GM03348 (cell line): Measurements from ENCODE around the gene CHRNB1.
"Not testable (repeated sequence)": the region's sequence is repeated elsewhere in the genome, so short reads cannot be mapped to it uniquely, and the experiment has no call there.

ENCODE experiments used
- DNase-seq: peaks from one replicate; pipeline ENCODE4 v3.0.0; 2012; ENCODE audit warnings: low spot score

Gene CHRNB1

DNA sequence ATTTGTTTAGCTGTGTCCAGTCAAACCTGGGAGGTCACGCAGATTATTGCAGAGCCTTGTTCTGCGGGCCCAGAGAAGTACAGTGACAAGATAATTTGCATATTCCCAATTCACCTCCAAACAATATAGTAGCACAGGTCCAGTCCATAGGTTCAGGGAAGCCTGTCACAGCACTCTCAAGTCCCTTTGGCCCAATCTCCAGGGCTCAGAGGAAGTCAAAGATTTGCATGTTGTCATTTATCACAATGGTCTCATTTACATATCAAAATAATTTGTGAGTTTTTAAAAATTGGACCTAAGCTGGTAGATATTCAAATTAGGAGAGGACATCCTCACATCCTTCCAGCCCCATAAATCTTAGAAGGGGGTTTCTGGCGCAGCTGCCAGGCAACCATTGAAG, 22.6 kb downstream of the CHRNB1 start:
- no peak for DNase-seq

DNA sequence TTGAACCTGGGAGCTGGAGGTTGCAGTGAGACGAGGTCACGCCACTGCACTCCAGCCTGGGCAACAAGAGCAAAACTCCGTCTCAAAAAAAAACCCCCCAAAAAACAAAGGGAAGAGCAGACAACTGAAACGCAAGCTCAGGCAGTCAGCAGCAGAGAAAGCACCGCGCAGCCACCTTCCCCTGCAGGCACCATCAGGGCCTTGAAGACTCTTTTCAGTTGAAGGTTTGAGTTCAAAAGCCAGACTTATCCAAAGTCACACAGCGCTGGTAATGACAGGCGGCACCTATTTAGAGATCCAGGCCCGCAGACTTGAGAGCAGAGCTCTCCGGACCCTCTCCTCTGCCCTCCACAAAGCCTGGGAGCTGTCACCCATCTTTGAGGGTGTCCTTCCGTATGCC, 23.4 kb downstream of the CHRNB1 start:
- DNase-seq = no peak

DNA sequence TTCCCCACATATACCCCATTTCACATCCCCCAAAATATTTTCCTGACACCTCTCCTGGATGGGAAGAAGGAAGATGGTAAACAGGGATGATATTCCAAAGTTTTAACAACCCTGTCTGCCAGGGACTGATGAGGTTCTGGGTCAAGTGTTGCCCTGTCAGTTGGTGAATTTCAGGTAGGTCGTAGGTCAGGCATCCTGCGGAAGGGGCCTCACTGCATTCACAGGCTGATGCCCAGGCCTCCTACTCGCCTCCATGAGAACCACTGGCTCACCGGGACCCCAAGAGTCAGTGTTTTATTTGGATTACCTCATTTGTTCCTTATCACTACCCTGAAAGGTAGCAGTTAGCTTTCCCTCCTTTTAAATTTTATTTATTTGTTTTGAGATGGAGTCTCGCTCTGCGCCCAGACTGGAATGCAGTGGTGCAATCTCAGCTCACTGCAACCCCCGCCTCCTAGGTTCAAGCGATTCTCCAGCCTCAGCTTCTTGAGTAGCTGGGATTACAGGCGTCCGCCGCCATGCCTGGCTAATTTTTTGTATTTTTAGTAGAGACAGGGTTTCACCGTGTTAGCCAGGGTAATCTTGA, 24.0 kb downstream of the CHRNB1 start:
- no peak for DNase-seq

DNA sequence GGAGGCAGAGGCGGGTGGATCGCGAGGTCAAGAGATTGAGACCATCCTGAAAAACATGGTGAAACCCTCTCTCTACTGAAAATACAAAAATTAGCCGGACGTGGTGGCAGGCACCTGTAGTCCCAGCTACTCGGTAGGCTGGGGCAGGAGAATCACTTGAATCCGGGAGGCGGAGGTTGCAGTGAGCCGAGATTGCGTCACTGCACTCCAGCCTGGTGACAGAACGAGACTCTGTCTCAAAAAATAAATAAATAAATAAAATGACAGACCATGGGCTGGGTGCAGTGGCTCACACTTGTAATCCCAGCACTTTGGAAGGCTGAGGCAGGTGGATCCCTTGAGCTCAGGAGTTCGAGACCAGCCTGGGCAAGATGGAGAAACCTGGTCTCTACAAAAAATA, 25.0 kb downstream of the CHRNB1 start:
- DNase-seq = not testable (repeated sequence)

DNA sequence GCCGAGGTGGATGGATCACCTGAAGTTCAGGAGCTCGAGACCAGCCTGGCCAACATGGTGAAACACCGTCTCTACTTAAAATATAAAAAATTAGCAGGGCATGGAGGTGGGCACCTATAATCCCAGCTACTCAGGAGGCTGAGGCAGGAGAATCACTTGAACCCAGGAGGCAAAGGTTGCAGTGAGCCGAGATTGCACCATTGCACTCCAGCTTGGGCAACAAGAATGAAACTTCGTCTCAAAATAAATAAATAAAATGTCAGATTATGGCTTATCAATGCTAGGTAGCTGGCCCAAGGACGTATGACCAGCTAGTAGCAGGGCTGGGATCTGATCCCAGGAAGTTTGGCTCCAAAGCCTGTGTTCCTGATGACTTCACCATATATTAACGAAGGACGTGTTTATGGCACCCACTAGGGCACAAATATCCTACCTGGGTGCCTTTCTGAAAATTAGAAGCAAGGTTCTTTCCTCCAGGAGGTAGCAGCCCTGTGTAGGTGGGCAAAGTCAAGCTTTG, 25.7 kb downstream of the CHRNB1 start:
- not testable (repeated sequence) for DNase-seq

DNA sequence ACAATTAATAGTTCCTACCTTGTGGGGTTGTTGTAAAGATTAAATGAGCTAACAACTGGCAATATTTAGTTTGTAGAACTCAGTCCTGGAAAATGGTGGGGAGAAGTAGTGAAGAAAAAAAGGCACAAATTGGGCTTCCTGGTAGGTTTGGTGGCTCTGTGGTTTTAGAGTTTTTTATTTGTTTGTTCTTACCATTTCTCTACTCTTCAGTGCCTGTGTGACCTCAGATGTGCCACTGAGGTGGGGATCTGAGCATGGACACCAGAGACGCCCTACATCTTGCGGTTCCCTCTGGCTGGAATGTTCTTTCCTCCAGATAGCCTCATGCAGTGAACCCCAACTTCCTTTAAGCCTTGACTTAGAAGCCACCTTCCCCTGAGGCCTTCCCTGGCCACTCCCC, 26.9 kb downstream of the CHRNB1 start:
- DNase-seq = no peak

DNA sequence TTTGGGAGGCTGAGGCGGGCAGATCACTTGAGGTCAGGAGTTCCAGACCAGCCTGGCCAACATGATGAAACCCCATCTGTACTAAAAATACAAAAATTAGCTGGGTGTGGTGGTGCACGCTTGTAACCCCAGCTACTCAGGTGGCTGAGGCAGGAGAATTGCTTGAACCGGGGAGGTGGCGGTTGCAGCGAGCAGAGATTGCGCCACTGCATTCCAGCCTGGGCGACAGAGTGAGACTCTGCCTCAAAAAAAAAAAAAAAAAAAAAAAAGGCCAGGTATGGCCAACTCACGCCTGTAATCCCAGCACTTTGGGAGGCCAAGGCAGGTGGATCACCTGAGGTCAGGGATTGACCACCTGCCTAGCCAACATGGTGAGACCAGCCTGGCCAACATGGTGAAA, 29.9 kb downstream of the CHRNB1 start:
- DNase-seq = not testable (repeated sequence)

DNA sequence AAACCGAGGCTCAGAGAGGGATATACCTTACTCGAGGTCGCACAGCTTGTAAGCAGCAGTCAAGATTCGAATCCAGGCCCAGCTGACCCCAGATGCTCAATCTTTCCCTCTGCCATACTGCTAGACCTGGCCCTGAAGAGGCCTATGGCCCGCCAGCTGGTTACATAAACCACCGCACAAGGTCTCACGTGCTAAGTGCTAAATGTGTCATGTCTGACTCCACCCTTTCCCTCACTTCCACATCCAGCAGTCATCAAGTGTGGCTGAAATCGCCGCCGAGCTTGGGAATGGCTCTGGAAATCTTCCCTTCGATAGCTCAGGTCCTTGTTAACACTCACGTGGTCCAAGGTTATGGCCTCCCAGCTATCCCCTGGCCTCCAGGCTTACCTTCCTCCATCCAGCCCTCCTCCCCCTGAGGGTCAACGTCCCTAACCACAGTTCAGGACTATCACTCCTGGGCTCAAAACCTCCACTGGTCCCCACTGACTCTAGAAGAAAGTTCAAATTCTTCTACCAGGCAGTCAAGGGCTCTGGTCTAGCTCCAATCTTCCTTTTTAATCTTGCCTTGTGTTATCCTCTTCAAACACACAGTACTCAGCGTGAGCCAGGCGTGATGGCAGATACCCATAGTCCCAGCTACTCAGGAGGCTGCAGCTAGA, 31.0 kb downstream of the CHRNB1 start:
- DNase-seq = peak; percentile 70

DNA sequence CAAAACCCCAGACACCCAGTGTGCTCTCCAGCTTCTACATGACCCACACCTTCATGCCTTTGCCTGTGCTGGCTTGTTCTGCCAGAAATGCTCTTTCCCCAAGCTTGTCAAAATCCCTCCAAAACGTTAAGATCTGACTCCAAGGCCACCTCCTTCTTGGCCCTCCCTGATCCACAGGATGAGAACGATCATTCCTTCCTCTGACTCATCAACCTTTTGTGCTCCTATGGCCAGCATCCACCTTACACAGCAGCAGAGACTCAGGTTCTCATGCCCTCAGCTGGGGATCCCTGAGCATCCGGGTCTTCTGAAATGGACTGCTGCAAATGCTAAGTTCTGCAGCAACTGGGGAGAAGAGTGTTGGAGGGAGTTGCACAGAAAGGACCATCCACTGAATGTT, 31.6 kb downstream of the CHRNB1 start:
- DNase-seq = peak; percentile 32

DNA sequence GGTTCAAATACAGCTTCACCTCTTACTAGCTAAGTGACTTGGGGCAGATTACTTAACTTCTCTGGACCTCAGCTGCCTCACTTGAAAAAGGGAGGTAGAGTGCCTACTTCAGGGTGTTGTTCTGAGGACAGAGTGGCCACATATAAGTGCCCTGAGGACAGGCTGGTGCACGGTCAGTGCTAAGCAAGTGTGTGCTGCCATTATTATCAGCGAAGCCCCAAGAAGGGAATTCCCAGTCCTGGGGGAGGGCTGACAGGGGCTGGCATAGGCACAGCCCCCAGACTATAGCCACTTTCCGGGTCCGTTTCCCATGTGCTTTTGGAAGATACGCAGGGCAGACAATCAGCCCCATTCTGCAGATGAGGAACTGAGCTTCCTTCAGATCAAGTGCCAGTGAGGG, 32.1 kb downstream of the CHRNB1 start:
- DNase-seq = no peak

DNA sequence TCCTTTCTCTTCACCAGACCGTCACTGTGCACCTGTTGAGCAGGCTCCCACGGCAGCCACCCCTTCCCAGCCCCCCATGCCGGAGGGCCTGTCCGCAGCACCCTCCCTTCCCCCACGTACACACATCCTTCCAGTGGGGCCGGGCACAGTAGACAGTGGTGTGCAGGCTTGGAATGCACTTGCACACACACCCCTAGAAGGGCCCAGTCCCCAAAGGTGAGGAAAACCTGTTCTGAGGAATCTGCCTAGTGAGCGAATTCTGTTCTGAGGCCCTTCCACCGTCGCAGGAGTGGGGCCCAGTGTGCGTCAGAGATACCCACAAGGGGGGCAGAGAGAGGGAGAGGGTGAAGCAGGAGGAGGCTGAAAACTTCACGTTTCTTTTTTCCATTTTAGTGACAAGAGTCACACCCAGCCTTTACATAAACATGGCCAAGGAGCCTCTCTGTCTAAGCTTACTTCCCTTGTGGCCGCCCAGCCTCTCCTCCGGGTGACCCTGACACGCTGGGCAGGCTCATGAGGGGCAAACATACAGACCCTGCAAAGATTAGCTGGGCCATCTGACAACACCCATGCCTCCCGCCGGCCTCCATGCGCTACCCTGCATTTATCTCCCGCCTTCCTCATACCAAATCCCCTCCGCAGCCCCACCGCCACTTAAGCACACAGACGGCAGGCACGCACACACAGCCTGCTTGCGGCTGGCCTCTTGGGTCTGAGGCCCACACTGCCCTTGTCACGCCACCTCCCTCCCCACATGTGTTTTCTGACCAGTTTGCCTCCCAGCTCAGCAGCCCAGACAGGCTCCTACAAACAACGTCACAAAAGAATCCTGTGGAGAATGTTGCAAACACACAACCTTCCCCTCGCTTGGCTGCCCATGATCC, 32.8 kb downstream of the CHRNB1 start:
- peak; percentile 88 for DNase-seq

DNA sequence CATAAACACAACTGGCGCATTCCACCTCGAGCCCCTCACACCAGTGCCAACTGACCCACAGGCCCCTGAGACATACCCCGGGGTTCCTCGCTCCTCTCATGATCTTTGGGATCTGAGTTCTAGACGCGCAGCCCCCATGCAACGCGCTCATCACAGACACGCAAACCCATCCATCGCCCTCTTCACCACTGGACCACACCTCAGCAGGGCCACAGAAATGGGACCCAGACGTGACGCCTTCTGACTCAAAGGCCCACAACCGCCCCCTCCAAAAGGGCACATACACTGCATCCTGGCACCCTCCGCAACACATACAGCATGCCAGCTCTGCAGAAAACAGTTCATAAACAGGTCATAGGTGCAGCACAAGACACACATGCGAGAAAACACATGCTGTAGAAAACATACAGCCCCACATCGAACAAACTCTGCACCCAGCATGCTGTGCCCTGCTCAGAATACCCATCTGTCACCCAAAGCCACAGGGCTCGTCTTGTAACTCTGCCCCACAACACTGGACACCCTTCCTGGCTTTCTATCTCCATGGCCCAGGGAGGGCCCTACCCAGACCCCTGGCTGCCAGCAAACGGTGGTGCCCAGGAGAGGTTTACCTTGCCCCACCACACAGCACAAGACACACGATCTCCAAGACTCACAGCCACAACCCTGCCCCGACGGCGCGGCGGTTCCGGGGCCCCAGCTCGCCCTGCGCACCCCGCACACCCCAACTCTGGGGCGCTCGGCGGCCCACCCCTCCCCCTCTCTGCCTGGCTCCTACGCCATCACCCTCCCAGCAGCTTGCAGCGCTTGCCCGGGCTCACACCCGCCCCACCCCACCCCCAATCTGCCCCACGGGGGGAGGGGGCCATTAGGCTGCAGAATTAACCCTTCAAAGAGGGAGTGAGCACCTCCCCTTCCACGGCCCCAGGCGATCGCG, 33.7 kb downstream of the CHRNB1 start:
- peak; percentile 79 for DNase-seq

DNA sequence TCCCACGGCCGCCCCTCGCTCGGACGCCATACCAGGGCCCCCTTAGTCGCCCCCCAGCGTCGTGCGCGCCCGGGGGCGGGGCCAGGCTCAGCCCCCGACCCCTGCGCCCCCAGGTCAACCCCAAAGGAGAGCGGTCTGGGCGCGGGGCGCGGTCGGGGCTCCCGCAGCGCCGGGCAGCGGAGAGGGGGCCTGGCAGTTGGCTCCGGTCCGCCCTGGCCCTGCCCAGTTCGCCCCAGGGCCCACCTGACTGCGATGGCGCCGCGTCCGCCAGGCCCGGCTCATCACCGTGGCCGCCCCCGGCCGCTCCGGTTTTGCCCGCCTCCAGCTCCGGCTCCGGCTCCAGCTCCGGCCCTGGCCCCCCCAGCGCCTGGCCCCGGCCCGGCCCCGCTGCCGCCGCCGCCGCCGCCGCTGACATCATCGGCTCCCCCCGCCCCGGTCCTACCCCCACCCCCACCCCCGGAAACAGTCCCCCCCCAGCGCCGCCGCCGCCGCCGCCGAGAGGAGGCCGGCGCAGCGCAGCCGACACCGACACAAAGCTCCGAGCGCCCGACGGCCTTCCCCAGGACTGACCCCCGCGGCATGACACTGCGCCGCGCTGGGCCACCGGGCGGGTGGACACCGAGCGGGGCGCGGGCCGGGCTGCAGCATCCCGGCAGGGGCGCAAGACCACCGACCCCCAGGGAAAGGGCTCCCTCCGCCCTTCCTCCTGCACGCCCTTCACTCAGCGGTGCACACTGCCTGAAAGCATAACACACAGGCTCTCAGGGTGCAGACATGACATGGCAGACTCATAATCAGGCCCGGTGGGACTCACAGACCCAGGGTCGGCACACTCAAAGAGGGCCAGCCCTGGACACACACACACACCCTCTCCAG, 34.6 kb downstream of the CHRNB1 start, which contains the start of gene ZBTB4:
Gene ZBTB4, minus strand, starts transcription at position 419 of the 876 bp plus-strand sequence. CDS start 12,830 bp downstream, outside the sequence.
- peak; percentile 92 for DNase-seq

DNA sequence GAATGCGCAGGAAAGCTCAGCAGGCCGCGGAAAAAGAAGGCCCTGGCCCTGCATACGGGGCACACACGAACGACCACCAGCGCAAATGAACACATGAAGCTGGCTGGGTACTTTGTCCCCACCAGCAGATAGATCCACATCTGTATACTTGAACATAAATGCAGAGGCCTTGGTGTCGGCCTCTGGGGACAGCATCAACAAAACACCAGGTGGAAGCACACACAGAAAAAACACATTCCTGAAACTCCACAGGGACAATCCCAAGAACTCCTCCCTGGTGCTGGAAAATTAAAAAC, 35.2 kb downstream of the CHRNB1 start:
- DNase-seq = peak; percentile 24

DNA sequence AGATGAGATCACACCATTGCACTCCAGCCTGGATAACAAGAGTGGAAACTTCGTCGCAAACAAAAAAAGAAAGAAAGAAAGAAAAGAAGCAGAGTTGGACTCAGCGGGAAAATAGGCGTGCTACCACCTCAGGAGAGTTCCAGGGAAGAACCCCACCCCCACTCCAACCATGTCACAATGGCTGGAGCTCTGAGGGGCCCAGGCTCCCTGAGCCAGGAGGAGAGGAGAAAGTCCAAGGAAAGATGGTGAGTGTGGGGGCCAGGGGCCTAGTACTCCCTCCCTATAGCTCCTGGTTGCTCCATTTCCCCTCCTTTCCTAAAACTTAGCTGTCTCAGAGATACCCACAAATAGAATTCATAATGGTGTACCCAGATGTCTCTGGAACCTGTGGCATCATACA, 36.4 kb downstream of the CHRNB1 start, which contains the start of gene SLC35G6:
Gene SLC35G6, plus strand, starts transcription at position 172 of the 400 bp plus-strand sequence. Its CDS starts 71 bp downstream, at position 243.
- DNase-seq = not testable (repeated sequence)

DNA sequence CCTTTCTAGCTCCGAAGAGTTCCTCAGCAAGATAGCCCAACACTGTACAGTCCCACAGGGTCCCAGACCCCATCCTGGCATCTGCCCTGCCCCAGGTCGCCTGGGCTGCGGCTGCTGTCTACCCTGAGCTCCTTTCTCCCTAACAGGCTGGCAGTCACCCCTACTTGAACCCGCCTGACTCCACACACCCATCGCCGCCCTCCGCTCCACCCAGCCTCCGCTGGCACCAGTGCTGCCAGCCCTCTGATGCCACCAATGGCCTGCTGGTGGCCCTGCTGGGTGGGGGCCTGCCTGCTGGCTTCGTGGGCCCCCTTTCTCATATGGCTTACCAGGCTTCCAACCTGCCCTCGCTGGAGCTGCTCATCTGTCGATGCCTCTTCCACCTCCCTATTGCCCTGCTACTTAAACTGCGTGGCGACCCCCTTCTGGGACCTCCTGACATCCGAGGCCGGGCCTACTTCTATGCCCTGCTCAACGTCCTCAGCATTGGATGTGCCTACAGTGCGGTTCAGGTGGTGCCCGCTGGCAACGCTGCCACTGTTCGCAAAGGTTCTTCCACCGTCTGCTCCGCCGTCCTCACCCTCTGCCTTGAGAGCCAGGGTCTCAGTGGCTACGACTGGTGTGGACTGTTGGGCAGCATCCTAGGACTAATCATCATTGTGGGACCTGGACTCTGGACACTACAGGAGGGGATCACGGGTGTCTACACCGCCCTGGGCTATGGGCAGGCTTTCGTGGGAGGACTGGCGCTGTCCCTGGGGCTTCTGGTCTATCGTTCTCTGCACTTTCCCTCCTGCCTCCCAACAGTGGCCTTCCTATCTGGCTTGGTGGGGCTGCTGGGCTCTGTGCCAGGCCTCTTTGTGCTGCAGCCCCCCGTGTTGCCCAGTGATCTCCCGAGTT, 37.2 kb downstream of the CHRNB1 start:
- DNase-seq = not testable (repeated sequence)

DNA sequence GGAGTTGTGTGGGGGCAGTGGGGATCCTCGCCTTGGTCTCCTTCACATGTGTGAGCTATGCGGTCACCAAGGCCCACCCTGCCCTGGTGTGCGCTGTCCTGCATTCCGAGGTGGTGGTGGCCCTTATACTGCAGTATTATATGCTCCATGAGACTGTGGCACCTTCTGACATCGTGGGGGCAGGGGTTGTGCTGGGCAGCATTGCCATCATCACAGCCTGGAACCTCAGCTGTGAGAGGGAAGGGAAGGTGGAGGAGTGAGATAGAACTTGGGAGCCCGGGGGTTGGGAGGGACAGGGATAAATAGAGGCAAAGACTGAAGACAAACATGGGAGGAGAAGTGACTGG, 37.9 kb downstream of the CHRNB1 start:
- DNase-seq = not testable (repeated sequence)

DNA sequence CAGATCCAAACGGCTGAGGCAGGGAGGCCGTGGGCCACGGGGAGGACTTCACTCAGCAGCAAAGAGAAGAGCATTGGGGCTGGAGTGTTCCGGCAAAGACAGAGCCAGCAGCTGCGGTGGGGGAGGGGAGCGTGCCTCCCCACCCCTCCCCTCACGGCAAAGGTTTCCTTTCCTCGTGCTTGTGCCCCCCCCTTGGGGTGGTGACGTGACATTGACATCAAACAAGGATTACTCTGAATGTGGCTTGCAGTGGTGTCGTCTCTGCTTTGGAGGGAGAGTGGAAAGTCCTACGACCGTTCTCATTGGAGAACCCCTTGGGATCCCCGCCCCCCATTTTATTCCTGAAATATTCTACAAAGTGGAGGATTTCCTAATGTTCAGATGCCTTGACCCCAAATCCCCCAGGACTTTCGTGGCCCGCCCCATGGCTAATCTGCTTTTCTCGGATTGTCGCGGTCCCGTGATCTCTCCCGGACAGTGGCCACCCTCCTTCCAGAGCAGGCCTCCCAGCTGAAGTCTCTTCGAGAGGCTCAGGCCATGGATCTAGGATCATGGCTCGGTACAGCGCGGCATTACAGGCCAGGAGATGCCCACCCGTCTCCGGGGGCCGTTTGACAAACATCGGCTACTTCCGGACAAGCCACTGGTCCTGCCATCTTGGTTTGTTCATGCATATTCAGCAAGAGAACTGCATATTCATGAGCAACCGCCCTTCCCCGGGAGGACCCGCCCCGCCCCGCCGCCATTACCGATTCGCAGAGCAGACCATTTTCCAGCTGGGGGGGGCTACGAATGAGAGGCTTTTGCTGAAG, 38.6 kb downstream of the CHRNB1 start:
- peak; percentile 91 for DNase-seq
